ENCODE data around the gene SPART.
A peak's percentile ranks its signal among the peaks of the same experiment; 100 is the strongest.

The SPART gene

DNA sequence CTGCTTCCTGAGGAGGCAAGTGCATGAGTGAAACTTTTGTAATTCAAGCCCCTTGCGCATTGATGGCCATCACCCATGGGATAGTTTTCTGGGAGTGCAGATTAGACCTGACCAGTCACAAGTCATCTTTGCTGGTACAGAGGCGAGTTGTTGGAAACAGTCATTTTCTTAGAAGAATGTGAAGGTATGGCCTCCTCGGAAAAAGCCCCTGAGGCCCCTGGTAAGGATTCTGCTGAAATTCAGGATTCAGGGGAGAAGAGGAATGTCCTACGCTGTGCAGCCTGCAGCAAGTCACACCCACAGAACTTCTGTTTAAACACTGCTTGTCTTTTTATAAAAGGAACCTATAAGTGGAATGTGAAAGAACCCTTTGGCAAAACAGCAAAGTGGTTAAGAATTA is 11.0 kb upstream of the SPART start:
- H3K4me3 Mint-ChIP-seq = no peak overlapping the region
- TF ChIP-seq, protein P1, sequence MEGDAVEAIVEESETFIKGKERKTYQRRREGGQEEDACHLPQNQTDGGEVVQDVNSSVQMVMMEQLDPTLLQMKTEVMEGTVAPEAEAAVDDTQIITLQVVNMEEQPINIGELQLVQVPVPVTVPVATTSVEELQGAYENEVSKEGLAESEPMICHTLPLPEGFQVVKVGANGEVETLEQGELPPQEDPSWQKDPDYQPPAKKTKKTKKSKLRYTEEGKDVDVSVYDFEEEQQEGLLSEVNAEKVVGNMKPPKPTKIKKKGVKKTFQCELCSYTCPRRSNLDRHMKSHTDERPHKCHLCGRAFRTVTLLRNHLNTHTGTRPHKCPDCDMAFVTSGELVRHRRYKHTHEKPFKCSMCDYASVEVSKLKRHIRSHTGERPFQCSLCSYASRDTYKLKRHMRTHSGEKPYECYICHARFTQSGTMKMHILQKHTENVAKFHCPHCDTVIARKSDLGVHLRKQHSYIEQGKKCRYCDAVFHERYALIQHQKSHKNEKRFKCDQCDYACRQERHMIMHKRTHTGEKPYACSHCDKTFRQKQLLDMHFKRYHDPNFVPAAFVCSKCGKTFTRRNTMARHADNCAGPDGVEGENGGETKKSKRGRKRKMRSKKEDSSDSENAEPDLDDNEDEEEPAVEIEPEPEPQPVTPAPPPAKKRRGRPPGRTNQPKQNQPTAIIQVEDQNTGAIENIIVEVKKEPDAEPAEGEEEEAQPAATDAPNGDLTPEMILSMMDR (IDR thresholded peaks at IDR 0.05; ENCODE audit: unreplicated experiment in 3 of 3) = no peak
- no peaks in the 10 kb centered on the region for H3K36me3 Mint-ChIP-seq (ENCODE audit: low read depth)
- H3K9me3 Mint-ChIP-seq = no peaks in the 10 kb centered on the region
- H3K27me3 Mint-ChIP-seq (ENCODE audit: low read depth) = no peaks in the 10 kb centered on the region
- H3K4me1 Mint-ChIP-seq = peaks cover 51% of the 10 kb centered on the region
- peak overlapping the region in 2 of 3 experiments; percentile 73 to 81 for H3K27ac Mint-ChIP-seq

- TF ChIP-seq, protein P1 (IDR thresholded peaks at IDR 0.05; ENCODE audit: unreplicated experiment in 3 of 3) = no peak
- Mint-ChIP-seq H3K9me3 (no peaks in the 10 kb centered on the region), H3K4me1 (peaks cover 50% of the 10 kb centered on the region), H3K27ac (peak overlapping the region; percentile 80 to 88 (median 81)), H3K4me3 (no peak overlapping the region), H3K36me3 (ENCODE audit: low read depth) (no peaks in the 10 kb centered on the region), H3K27me3 (ENCODE audit: low read depth) (no peaks in the 10 kb centered on the region)
Observed at GRCh38 chr13:36356058-36356457, 9.9 kb upstream of the SPART start.

GRCh38 chr13:36355632-36356031 is 9.4 kb upstream of the SPART start:
- peak overlapping the region; percentile 80 to 88 (median 81) for H3K27ac Mint-ChIP-seq
- no peak overlapping the region for H3K4me3 Mint-ChIP-seq
- no peaks in the 10 kb centered on the region for H3K36me3 Mint-ChIP-seq (ENCODE audit: low read depth)
- no peaks in the 10 kb centered on the region for H3K27me3 Mint-ChIP-seq (ENCODE audit: low read depth)
- TF ChIP-seq, protein P1 (IDR thresholded peaks at IDR 0.05; ENCODE audit: unreplicated experiment in 3 of 3) = no peak
- peaks cover 45% of the 10 kb centered on the region for H3K4me1 Mint-ChIP-seq
- no peaks in the 10 kb centered on the region for H3K9me3 Mint-ChIP-seq

GRCh38 chr13:36354842-36355623 is 8.8 kb upstream of the SPART start:
- H3K9me3 Mint-ChIP-seq = no peaks in the 10 kb centered on the region
- H3K4me1 Mint-ChIP-seq = peaks cover 40% of the 10 kb centered on the region
- H3K4me3 Mint-ChIP-seq = no peak overlapping the region
- TF ChIP-seq, protein P1 (IDR thresholded peaks at IDR 0.05; ENCODE audit: unreplicated experiment in 3 of 3) = no peak
- no peaks in the 10 kb centered on the region for H3K36me3 Mint-ChIP-seq (ENCODE audit: low read depth)
- H3K27ac Mint-ChIP-seq = peak overlapping the region; percentile 80 to 88 (median 81)
- no peaks in the 10 kb centered on the region for H3K27me3 Mint-ChIP-seq (ENCODE audit: low read depth)

- Mint-ChIP-seq H3K36me3 (ENCODE audit: low read depth) (no peaks in the 10 kb centered on the region), H3K27me3 (ENCODE audit: low read depth) (no peaks in the 10 kb centered on the region), H3K4me3 (no peak overlapping the region), H3K27ac (peak overlapping the region in 2 of 3 experiments; percentile 23 to 24), H3K9me3 (no peaks in the 10 kb centered on the region), H3K4me1 (peaks cover 34% of the 10 kb centered on the region)
- TF ChIP-seq, protein P1 (IDR thresholded peaks at IDR 0.05; ENCODE audit: unreplicated experiment in 3 of 3) = no peak
Observed at GRCh38 chr13:36353001-36353400, 6.8 kb upstream of the SPART start.

DNA sequence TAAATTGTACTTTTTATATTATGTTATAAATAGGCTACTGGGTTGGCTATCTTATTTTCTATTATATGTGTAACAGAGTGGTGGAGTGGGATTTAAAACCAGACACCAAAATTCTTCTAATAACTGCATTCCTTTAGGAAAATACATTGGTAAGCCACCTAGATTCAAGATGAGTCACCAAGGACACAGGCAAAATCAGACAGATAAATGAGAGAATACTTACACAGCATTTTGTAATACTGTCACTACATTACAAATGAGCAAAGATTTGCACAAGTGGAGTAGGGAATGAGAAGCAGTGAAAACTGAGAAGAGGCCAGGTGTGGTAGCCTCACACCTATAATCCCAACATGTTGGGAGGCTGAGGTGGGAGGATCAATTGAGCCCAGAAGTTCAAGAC is 6.2 kb upstream of the SPART start:
- Mint-ChIP-seq H3K27ac (no peak overlapping the region), H3K9me3 (no peaks in the 10 kb centered on the region), H3K36me3 (ENCODE audit: low read depth) (no peaks in the 10 kb centered on the region), H3K4me1 (peaks cover 27% of the 10 kb centered on the region), H3K4me3 (no peak overlapping the region), H3K27me3 (ENCODE audit: low read depth) (no peaks in the 10 kb centered on the region)
- TF ChIP-seq, protein P1 (IDR thresholded peaks at IDR 0.05; ENCODE audit: unreplicated experiment in 3 of 3) = no peak

Data from nephron (organoid).